C4-2B (cell line): ENCODE data around the gene C1RL.

Experiments
- H3K27ac ChIP-seq: fragments of 450-650 bp; 2 replicates; pipeline ENCODE4 v1.5.1; 2017
- ZFX ChIP-seq: fragments of 450-650 bp; IDR thresholded peaks from 2 replicates; pipeline ENCODE4 v1.6.1; 2017
- TF ChIP-seq, protein P1 (sequence below): fragments of 450-650 bp; conservative IDR thresholded peaks from 2 replicates; pipeline ENCODE4 v1.5.1; 2017; ENCODE audit warnings: mild to moderate bottlenecking

Gene C1RL

DNA sequence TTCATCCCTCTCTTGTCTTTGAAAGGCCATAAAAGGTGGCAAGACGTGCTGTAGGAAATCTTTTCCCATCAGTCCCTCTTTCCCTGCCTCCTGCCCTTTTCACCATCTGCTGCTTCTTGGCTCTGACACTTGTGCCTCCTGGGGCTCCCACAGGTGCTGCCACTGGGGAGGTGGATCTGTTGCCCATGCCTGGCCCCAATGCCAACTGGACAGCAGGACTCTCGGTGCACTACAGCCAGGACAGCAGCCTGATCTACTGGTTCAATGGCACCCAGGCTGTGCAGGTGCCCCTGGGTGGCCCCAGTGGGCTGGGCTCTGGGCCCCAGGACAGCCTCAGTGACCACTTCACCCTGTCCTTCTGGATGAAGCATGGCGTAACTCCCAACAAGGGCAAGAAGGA is 27.7 kb upstream of the C1RL start:
- TF ChIP-seq ZFX, result no peak
- TF ChIP-seq, protein P1, sequence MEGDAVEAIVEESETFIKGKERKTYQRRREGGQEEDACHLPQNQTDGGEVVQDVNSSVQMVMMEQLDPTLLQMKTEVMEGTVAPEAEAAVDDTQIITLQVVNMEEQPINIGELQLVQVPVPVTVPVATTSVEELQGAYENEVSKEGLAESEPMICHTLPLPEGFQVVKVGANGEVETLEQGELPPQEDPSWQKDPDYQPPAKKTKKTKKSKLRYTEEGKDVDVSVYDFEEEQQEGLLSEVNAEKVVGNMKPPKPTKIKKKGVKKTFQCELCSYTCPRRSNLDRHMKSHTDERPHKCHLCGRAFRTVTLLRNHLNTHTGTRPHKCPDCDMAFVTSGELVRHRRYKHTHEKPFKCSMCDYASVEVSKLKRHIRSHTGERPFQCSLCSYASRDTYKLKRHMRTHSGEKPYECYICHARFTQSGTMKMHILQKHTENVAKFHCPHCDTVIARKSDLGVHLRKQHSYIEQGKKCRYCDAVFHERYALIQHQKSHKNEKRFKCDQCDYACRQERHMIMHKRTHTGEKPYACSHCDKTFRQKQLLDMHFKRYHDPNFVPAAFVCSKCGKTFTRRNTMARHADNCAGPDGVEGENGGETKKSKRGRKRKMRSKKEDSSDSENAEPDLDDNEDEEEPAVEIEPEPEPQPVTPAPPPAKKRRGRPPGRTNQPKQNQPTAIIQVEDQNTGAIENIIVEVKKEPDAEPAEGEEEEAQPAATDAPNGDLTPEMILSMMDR, result no peak
- H3K27ac ChIP-seq, result no peak overlapping the region

DNA sequence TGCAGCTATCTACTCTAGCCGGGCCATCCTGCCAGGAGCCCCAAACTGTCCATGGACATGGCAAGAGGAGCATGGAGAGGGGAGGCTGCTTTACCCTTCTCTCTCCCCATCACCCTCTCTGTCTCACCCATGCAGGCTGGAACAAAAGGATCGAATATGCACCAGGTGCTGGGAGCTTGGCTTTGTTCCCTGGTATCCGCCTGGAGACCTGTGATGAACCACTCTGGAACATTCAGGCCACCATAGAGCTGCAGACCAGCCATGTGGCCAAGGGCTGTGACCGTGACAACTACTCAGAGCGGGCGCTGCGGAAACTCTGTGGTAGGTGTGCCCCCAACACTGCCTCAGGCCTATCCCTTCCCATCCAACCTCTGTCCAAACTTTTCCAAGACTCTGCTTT is 27.1 kb upstream of the C1RL start:
- H3K27ac ChIP-seq, result no peak overlapping the region
- TF ChIP-seq, protein P1, result no peak
- TF ChIP-seq ZFX, result no peak

DNA sequence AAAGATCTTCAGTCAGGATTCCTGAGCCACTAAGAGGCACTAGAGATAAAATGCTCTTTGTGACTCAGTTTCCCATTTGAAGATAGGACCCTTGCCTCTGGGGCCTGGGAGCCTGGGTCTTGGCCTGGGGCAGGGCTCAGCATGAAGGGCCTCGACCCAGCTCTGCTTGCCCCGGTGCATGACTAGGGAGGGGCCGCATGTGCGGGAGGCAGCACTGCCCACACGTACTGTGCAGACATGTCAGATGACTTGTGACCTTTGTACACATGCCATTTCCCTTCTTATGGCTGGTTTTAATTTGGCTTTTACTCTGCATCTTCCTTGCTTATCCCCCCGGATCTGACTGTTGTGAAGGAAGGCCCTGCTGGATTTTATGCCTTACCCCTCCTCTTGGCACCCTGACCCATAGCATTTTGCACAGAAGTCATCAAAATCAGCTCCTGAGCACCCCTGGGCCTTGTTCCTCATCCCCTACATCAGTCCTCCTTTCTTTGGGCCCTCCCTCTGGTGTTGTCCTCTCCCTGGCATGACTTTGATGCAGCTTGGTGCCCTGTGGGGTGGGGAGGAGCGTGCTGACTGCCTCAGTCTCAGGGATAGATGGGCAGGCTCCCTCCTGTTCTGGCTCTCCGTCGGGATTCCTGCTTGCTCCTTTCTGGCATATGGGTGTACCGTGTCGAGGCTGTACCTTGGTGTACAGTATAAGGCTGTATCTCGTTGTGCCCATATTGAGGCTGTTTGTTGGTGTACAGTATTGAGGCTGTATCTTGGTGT is 25.6 kb upstream of the C1RL start:
- no peak overlapping the region for H3K27ac ChIP-seq
- TF ChIP-seq, protein P1, result no peak
- no peak for TF ChIP-seq ZFX

DNA sequence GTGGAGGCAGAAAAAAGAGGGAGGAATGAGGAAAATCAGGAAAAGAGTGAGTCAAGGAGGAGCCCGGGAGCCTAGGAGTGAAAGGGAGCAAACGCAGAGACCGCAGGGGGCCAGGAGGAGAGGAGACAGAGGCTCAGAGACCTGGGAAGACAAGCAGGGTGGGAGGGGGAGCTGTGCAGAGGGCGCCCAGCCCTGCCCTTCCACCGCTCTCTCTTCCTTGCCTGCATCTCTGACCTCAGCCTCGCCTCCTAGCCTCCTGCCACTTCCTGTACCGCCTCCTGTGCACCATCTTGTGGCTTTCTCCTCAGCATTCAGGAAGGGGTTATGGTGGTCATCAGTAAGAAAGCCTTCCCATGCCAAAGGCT is 22.5 kb upstream of the C1RL start:
- no peak for TF ChIP-seq ZFX
- TF ChIP-seq, protein P1, result no peak

DNA sequence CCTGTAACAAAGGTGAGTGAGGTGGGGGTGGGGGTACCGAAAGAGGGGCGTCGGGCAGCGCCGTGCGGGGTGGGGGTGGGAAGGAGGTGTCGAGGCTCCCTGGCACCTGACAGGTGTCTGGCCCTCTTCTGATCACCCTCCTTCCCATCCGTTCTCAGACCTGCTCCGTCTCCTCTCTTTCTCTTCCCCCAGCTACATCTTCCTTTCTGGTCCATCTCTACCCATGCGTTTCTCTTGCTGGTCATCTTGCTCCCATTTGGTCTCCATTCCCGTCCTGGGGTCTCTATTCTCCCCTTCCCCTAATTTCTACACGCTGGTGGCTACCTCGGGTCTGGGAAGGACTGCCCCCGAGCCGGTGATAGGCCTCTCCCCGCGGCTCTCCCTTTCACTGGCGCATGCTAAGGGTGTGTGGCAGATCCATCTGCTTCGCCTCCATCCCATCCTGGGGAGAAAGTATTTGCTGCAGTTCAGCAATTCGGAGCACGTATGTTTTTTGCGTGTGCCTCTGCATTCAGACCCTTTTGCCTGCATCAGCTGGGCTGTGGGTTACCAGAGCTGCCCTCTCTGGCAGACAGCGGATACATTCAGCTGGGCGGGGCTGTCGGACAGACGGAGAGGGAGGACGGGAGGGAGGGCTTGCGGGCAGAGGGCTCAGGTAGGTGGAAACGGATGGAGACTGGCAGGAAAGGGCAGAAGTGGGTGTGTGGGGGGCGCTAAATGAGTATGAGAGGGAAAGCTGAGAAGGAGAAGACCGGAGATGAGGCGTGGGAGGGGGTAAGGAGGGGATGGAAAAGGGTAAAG is 21.9 kb upstream of the C1RL start:
- TF ChIP-seq, protein P1, result no peak
- no peak for TF ChIP-seq ZFX
- H3K27ac ChIP-seq, result peak overlapping the region; percentile 73

More for the DNA sequence above, 22.5 kb upstream of the C1RL start:
- H3K27ac ChIP-seq, result no peak overlapping the region

DNA sequence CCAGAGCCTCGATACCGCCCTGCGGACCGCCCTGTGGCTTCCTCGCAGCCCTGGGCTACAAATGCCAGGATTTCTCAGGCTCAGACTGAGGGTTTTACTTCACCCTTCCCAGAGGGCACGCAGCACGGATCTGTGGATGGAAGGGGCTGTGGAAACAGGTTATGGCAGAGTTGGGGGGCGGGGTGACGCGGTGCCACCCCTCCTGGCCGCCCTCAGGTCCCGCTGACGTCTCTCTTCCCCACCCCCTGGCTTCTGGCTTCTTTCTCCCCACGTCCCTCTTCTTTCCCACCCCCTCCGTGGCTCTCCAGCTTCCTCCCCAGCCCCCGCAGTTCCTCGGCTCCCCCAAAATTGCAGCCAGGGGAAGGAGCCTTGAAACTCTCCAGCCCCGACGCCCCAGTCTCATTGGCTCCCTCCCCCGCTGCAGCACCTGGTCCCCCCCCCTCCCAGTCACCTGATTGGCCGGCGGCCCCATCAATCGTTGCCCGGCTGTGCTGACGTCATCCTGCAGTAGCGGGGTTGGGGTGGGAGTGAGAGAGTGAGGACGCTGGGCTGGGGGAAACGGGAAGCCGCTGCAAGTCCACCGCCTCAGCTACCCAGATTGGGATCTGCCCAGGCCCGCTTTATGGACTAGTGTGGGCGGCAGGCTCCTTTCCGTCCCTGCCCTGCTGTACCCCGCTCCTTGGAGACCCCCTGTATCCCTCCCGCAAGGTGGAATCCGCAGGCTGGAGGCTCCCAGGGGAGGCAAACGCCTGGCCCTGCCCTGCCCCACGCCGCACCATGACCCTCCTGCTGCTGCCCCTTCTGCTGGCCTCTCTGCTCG is 21.1 kb upstream of the C1RL start, which contains the start of gene CLSTN3:
TSS of gene CLSTN3 (plus strand) at position 500 of the 820 bp plus-strand sequence. CDS start at position 778, 278 bp downstream.
- TF ChIP-seq, protein P1, result no peak
- no peak for TF ChIP-seq ZFX

More for the DNA sequence above, 21.1 kb upstream of the C1RL start, which contains the start of gene CLSTN3:
- H3K27ac ChIP-seq, result peak within 1 kb of the TSS; percentile 73
